Glutamatergic neuron (in vitro differentiated cells): ENCODE measurements around the gene RPL35. TPM values are rescaled to one million over a fixed set of nuclear protein-coding genes. Genes with fewer than 3 reads are reported as not detected.
"Not testable (repeated sequence)": the region's sequence is repeated elsewhere in the genome, so short reads cannot be mapped to it uniquely, and the experiment has no call there.

ENCODE experiments used
- DNase-seq: peaks from one replicate; pipeline ENCODE4 v3.0.0; 2022
- H3K27ac Mint-ChIP-seq: one replicate; pipeline ENCODE4 v1.8.0; 2020; ENCODE audit warnings: mild to moderate bottlenecking, mixed read lengths, inconsistent platforms; ENCODE audit not compliant: unreplicated experiment
- H3K27me3 Mint-ChIP-seq: one replicate; pipeline ENCODE4 v1.8.0; 2020; ENCODE audit warnings: mild to moderate bottlenecking, moderate library complexity, mixed read lengths, inconsistent platforms; ENCODE audit not compliant: unreplicated experiment
- H3K36me3 Mint-ChIP-seq: one replicate; pipeline ENCODE4 v1.8.0; 2020; ENCODE audit warnings: mild to moderate bottlenecking, mixed read lengths, inconsistent platforms; ENCODE audit not compliant: unreplicated experiment
- H3K4me1 Mint-ChIP-seq: one replicate; pipeline ENCODE4 v1.8.0; 2020; ENCODE audit warnings: mild to moderate bottlenecking, low read depth, mixed read lengths, inconsistent platforms; ENCODE audit not compliant: unreplicated experiment
- H3K4me3 Mint-ChIP-seq: one replicate; pipeline ENCODE4 v1.8.0; 2020; ENCODE audit warnings: mild to moderate bottlenecking, mixed read lengths, inconsistent platforms; ENCODE audit not compliant: unreplicated experiment
- H3K9me3 Mint-ChIP-seq: one replicate; pipeline ENCODE4 v1.8.0; 2020; ENCODE audit warnings: mild to moderate bottlenecking, moderate library complexity, mixed read lengths, inconsistent platforms; ENCODE audit not compliant: unreplicated experiment
- CTCF ChIP-seq: fragments of 200-600 bp; sonication (generic); IDR thresholded peaks from one replicate; pipeline ENCODE4 v1.5.0; 2021; ENCODE audit not compliant: partially characterized antibody, unreplicated experiment
- total RNA-seq: library from RNA; stranded (reverse); fragmentation: NEBNext Ultra II Directional; extraction: Animal tissue kit (Norgen Biotek cat#: 25700); gene quantifications from one replicate; pipeline ENCODE4 v1.2.1, GENCODE V29; 2021; ENCODE audit not compliant: unreplicated experiment

The RPL35 gene
- total RNA-seq, 1 donor from 2014 or later, result 559 TPM

- no peaks in the 10 kb centered on the region for H3K4me1 Mint-ChIP-seq
- no peak for TF ChIP-seq CTCF
- no peaks in the 10 kb centered on the region for H3K27me3 Mint-ChIP-seq
- H3K36me3 Mint-ChIP-seq, result no peaks in the 10 kb centered on the region
- H3K27ac Mint-ChIP-seq, result no peak overlapping the region
- no peak overlapping the region for H3K4me3 Mint-ChIP-seq
- DNase-seq, result no peak
- peaks cover 3% of the 10 kb centered on the region for H3K9me3 Mint-ChIP-seq
Observed at GRCh38 chr9:124841075-124841821, 20.5 kb downstream of the RPL35 start.

GRCh38 chr9:124840300-124840833 is 21.4 kb downstream of the RPL35 start:
- no peak overlapping the region for H3K27ac Mint-ChIP-seq
- H3K27me3 Mint-ChIP-seq, result no peaks in the 10 kb centered on the region
- peak; percentile 41 for TF ChIP-seq CTCF
- H3K36me3 Mint-ChIP-seq, result no peaks in the 10 kb centered on the region
- peaks cover 5% of the 10 kb centered on the region for H3K9me3 Mint-ChIP-seq
- no peaks in the 10 kb centered on the region for H3K4me1 Mint-ChIP-seq
- H3K4me3 Mint-ChIP-seq, result no peak overlapping the region
- DNase-seq, result no peak

- Mint-ChIP-seq H3K9me3 (peaks cover 5% of the 10 kb centered on the region), H3K27me3 (no peaks in the 10 kb centered on the region), H3K4me1 (no peaks in the 10 kb centered on the region), H3K27ac (no peak overlapping the region), H3K36me3 (no peaks in the 10 kb centered on the region), H3K4me3 (no peak overlapping the region)
- peak; percentile 49 for DNase-seq
- TF ChIP-seq CTCF, result peak; percentile 68
Observed at GRCh38 chr9:124839612-124840299, 22.0 kb downstream of the RPL35 start.

GRCh38 chr9:124838567-124839275 is 23.0 kb downstream of the RPL35 start:
- not testable (repeated sequence) for H3K27me3 Mint-ChIP-seq, H3K36me3 Mint-ChIP-seq, H3K9me3 Mint-ChIP-seq, H3K4me1 Mint-ChIP-seq, H3K4me3 Mint-ChIP-seq, H3K27ac Mint-ChIP-seq, DNase-seq

- not testable (repeated sequence) for DNase-seq, H3K9me3 Mint-ChIP-seq, H3K36me3 Mint-ChIP-seq, H3K27me3 Mint-ChIP-seq, H3K4me1 Mint-ChIP-seq, H3K4me3 Mint-ChIP-seq, H3K27ac Mint-ChIP-seq
Observed at GRCh38 chr9:124838132-124838531, 23.6 kb downstream of the RPL35 start.
